Measurements from ENCODE around the gene IFNG. TPM values are rescaled to one million over a fixed set of nuclear protein-coding genes. Genes with fewer than 3 reads are reported as not detected.

Gene IFNG
- total RNA-seq, result not detected in 2 replicates

DNA sequence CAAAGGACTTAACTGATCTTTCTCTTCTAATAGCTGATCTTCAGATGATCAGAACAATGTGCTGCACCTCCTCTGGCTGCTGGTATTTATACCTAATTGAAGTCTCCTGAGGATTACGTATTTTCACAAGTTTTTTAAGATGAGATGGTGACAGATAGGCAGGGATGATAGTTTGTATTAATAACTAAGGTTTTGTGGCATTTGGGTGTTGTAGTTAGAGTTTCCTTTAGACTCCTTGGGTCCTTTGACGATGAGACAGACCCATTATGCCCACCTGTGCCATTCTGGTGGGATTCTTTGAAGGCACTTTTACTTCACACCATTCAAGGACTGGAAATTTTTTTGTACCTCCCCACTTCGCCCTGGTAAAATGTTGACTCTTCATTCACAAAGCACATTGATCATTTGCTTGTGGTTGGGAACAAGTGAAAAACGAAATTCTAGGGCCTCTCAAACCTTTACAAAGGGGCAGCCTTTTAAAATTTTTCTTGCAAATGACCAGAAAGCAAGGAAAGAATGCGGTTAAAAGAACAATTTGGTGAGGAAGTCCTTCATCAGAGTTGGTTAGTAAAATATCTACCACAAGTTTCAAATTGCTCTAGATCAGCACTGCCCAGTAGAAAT, at the start of gene IFNG:
TSS of gene IFNG (minus strand) at position 60 of the 624 bp plus-strand sequence. CDS start 125 bp downstream, outside the sequence.

Other genes starting within 250 kb of the IFNG start
- not detected in 2 replicates for gene IFNG-AS1, start 170.3 kb downstream of the IFNG start, total RNA-seq
- gene IL26, start 66.1 kb upstream of the IFNG start, total RNA-seq, result not detected in 2 replicates
- gene IL22, start 93.9 kb upstream of the IFNG start, total RNA-seq, result not detected in 2 replicates
- gene MDM1, start 172.6 kb upstream of the IFNG start, total RNA-seq, result 9.1 and 14.4 TPM in 2 replicates

All from hair follicle dermal papilla cell (primary cell).